Neural cell (in vitro differentiated cells): ENCODE measurements around the gene GPS2.
A peak's percentile ranks its signal among the peaks of the same experiment; 100 is the strongest.

ENCODE experiments used
- POLR2AphosphoS5 ChIP-seq: IDR thresholded peaks from 2 replicates; pipeline ENCODE4 v1.6.1; 2012
- RAD21 ChIP-seq: fragments of 450-650 bp; conservative IDR thresholded peaks from 2 replicates; pipeline ENCODE4 v1.6.1; 2014; ENCODE audit warnings: antibody characterized with exemption, mild to moderate bottlenecking, moderate library complexity
- TAF1 ChIP-seq: IDR thresholded peaks from 2 replicates; pipeline ENCODE4 v1.6.1; 2012; ENCODE audit warnings: low read depth
- TF ChIP-seq, protein P1 (sequence below): fragments of 450-650 bp; IDR thresholded peaks from 2 replicates; pipeline ENCODE4 v1.5.1; 2014; ENCODE audit warnings: antibody characterized with exemption, mild to moderate bottlenecking, moderate library complexity; ENCODE audit not compliant: poor library complexity, severe bottlenecking

DNA sequence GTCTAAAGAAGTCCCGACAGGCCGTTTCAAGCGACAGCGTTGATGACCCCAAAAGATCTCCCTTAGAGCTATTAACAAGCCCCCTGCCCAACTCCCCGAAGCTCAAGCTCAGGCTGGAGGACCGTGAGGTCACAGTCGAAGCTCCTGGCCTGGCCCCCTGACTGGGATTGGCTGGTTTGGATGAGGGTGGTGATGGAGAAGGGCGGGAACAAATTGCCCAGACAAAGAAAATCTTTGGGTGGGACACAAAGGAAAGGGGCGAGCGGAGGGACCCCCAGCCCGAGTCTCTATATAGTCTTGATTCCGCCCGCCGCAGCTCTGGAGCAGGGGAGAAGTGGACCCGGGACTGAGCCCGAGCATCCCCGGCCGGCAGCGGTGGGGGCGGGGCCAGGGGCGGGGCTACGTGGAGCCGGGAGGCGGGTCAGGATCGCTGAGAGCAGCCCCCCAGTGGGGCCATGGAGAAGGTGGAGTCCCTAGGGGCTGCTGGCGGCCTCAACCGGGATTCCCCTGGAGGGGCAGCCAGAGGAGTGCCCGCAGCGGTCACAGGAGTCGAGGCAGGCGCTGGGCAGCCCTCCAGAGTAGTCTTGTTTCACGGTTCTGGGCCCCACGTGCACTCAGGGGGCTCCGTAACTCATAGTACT, 15.0 kb upstream of the GPS2 start:
- peak; percentile 7 for TF ChIP-seq TAF1
- TF ChIP-seq, protein P1, sequence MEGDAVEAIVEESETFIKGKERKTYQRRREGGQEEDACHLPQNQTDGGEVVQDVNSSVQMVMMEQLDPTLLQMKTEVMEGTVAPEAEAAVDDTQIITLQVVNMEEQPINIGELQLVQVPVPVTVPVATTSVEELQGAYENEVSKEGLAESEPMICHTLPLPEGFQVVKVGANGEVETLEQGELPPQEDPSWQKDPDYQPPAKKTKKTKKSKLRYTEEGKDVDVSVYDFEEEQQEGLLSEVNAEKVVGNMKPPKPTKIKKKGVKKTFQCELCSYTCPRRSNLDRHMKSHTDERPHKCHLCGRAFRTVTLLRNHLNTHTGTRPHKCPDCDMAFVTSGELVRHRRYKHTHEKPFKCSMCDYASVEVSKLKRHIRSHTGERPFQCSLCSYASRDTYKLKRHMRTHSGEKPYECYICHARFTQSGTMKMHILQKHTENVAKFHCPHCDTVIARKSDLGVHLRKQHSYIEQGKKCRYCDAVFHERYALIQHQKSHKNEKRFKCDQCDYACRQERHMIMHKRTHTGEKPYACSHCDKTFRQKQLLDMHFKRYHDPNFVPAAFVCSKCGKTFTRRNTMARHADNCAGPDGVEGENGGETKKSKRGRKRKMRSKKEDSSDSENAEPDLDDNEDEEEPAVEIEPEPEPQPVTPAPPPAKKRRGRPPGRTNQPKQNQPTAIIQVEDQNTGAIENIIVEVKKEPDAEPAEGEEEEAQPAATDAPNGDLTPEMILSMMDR = no peak
- no peak for TF ChIP-seq RAD21
- TF ChIP-seq POLR2AphosphoS5 = no peak
